Measurements from ENCODE around the gene PDE6C.

DNA sequence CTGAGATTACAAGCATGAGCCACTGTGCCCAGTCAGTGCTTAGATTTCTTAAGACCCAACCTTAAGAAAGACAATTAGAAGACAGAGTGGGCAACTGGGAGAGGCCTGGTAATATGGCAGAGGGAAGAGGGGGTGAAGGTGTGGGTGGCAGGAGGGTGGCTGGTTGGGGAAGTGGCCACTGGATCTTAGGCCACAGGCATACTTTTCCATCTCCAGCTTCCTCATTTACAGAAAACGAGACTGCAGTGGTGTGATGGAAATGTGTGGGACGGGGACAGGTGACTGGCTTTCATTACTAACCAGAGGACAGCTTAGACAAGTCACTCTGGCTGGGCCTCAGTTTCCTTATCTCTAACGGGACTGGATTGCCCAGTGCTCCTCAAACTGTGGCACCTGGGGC is 46.9 kb upstream of the PDE6C start:
- TF ChIP-seq, protein P1, sequence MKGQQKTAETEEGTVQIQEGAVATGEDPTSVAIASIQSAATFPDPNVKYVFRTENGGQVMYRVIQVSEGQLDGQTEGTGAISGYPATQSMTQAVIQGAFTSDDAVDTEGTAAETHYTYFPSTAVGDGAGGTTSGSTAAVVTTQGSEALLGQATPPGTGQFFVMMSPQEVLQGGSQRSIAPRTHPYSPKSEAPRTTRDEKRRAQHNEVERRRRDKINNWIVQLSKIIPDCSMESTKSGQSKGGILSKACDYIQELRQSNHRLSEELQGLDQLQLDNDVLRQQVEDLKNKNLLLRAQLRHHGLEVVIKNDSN (IDR thresholded peaks at IDR 0.05) = no peak
- TF ChIP-seq EP300 (IDR thresholded peaks at IDR 0.05; ENCODE audit: borderline replicate concordance) (no peak), CEBPB (IDR thresholded peaks at IDR 0.05) (no peak), ZBTB7A (IDR thresholded peaks at IDR 0.05; ENCODE audit: low read depth) (no peak), RAD21 (IDR thresholded peaks at IDR 0.05; ENCODE audit: low read depth) (no peak), TCF12 (IDR thresholded peaks at IDR 0.05; ENCODE audit: low read depth) (no peak), CREB1 (IDR thresholded peaks at IDR 0.05; ENCODE audit: low read depth) (no peak), TAF1 (IDR thresholded peaks at IDR 0.05; ENCODE audit: low read depth) (no peak)
- TF ChIP-seq, protein P2, sequence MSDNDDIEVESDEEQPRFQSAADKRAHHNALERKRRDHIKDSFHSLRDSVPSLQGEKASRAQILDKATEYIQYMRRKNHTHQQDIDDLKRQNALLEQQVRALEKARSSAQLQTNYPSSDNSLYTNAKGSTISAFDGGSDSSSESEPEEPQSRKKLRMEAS (IDR thresholded peaks at IDR 0.05) = no peak
- TF ChIP-seq, protein P3, sequence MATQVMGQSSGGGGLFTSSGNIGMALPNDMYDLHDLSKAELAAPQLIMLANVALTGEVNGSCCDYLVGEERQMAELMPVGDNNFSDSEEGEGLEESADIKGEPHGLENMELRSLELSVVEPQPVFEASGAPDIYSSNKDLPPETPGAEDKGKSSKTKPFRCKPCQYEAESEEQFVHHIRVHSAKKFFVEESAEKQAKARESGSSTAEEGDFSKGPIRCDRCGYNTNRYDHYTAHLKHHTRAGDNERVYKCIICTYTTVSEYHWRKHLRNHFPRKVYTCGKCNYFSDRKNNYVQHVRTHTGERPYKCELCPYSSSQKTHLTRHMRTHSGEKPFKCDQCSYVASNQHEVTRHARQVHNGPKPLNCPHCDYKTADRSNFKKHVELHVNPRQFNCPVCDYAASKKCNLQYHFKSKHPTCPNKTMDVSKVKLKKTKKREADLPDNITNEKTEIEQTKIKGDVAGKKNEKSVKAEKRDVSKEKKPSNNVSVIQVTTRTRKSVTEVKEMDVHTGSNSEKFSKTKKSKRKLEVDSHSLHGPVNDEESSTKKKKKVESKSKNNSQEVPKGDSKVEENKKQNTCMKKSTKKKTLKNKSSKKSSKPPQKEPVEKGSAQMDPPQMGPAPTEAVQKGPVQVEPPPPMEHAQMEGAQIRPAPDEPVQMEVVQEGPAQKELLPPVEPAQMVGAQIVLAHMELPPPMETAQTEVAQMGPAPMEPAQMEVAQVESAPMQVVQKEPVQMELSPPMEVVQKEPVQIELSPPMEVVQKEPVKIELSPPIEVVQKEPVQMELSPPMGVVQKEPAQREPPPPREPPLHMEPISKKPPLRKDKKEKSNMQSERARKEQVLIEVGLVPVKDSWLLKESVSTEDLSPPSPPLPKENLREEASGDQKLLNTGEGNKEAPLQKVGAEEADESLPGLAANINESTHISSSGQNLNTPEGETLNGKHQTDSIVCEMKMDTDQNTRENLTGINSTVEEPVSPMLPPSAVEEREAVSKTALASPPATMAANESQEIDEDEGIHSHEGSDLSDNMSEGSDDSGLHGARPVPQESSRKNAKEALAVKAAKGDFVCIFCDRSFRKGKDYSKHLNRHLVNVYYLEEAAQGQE (IDR thresholded peaks at IDR 0.05; ENCODE audit: low read depth) = no peak

All from Ishikawa (cell line).